ENCODE results near the gene SMYD3.

DNA sequence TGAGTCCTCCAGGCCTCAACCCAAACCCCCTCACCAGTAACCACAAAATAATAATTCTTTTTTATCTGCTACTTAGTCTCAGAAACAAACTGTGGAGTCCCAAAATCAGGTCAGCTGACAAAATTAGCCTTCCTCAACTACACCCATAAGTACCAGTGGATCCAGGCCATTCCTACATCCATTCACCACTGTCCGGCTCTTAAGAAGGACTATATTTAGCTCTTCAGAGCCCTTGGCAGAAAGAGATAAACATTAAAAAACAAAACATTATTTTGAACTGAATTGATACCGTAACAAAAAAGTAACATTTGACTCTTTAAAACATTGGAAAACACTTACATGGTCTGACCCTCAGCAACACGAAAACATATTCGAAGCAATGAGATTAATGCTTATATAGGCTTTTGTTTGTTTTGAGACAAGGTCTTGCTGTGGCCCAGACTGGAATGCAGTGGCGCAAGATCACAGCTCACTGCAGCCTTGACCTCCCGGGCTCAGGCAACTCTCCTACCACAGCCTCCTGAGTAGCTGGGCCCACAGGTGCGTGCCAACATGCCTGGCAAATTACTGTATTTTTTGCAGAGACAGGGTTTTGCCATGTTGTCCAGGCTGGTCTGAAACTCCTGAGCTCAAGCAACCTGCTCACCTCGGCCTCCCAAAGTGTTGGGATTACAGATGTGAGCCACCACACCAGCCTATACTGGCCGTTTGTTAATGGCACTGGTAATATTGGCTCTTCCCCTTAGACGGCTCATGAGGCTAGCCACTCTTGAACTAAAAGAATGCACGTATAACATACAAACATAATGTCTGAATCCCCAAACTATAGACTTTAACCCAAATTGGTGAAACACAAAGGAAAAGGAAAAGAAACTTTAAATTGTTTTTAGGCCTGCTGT lies 330.7 kb downstream of the SMYD3 start:
- TF ChIP-seq, protein P1, sequence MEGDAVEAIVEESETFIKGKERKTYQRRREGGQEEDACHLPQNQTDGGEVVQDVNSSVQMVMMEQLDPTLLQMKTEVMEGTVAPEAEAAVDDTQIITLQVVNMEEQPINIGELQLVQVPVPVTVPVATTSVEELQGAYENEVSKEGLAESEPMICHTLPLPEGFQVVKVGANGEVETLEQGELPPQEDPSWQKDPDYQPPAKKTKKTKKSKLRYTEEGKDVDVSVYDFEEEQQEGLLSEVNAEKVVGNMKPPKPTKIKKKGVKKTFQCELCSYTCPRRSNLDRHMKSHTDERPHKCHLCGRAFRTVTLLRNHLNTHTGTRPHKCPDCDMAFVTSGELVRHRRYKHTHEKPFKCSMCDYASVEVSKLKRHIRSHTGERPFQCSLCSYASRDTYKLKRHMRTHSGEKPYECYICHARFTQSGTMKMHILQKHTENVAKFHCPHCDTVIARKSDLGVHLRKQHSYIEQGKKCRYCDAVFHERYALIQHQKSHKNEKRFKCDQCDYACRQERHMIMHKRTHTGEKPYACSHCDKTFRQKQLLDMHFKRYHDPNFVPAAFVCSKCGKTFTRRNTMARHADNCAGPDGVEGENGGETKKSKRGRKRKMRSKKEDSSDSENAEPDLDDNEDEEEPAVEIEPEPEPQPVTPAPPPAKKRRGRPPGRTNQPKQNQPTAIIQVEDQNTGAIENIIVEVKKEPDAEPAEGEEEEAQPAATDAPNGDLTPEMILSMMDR (IDR thresholded peaks at IDR 0.05) = no peak
- no peak for TF ChIP-seq POLR2A (IDR thresholded peaks at IDR 0.05)
- no peak for TF ChIP-seq POLR2AphosphoS5 (IDR thresholded peaks at IDR 0.05)
- TF ChIP-seq EP300 (IDR thresholded peaks at IDR 0.05) = no peak

All from gastroesophageal sphincter (tissue), 3 donors.